ENCODE measurements around the gene C6orf118. TPM values are rescaled to one million over a fixed set of nuclear protein-coding genes. Genes with fewer than 3 reads are reported as not detected.

Gene C6orf118
- total RNA-seq, 1 experiment from 2014 or later = not detected

DNA sequence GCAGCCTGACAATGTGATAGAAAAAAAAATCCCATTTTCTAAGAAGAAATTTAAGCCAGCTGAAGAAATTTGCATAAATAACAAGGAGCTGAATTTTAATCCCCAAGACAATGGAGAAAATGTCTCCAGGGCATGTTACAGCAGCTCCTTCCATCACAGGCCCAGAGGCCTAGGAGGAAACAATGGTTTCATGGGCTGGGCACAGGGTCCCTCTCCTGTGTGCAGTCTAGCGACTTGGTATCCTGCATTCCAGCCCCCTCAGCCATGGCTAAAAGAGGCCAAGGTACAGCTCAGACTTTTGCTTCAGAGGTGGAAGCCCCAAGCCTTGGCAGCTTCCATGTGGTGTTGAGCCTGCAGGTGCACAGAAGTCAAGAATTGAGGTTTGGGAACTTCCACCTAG, 73.1 kb downstream of the C6orf118 start:
- H3K27me3 Mint-ChIP-seq (ENCODE audit: unreplicated experiment) = no peaks in the 10 kb centered on the region
- peaks cover 7% of the 10 kb centered on the region for H3K4me1 Mint-ChIP-seq (ENCODE audit: low read depth, unreplicated experiment)

DNA sequence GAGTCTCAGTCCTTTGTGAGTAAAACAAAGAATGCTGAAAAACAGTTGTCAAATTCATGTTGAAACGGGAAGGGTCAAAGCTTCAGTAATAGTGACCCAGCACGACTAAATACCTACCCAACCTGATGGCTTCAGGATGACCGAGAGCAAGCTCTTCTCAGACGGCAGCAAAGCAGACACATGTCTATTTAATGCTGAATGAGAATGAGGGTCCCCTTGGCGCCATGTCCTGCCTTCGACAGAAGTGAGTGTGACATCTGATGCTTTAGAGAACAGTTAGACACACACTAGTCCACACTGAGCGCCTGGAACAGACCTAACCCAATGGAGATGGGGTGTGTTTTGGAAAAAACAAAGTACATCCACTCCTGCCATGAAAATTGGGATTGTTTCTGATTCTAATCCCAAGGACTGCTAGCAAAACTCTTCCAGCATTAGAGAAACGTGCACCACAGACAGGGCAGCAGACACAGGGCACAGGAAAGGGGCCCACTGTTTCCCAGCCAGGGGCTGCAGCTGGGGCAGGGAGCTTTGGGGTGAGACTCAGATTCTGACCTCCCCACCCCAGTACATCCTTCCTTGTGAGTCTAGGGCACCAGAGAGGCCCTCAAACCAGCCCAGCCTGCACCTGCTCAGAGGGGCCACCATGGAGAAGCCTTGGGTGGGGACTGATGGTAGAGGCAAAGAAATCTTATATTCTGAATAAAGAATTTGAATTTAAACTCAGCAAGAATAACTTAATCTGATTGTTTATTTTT, 76.5 kb downstream of the C6orf118 start:
- peaks cover 7% of the 10 kb centered on the region for H3K4me1 Mint-ChIP-seq (ENCODE audit: low read depth, unreplicated experiment)
- no peak overlapping the region for H3K4me3 Mint-ChIP-seq (ENCODE audit: low read depth, unreplicated experiment)
- BruUV-seq (replicated peaks) = no TSS peak
- H3K27ac Mint-ChIP-seq (ENCODE audit: unreplicated experiment) = no peak overlapping the region
- DNase-seq = no peak
- TF ChIP-seq, protein P1, sequence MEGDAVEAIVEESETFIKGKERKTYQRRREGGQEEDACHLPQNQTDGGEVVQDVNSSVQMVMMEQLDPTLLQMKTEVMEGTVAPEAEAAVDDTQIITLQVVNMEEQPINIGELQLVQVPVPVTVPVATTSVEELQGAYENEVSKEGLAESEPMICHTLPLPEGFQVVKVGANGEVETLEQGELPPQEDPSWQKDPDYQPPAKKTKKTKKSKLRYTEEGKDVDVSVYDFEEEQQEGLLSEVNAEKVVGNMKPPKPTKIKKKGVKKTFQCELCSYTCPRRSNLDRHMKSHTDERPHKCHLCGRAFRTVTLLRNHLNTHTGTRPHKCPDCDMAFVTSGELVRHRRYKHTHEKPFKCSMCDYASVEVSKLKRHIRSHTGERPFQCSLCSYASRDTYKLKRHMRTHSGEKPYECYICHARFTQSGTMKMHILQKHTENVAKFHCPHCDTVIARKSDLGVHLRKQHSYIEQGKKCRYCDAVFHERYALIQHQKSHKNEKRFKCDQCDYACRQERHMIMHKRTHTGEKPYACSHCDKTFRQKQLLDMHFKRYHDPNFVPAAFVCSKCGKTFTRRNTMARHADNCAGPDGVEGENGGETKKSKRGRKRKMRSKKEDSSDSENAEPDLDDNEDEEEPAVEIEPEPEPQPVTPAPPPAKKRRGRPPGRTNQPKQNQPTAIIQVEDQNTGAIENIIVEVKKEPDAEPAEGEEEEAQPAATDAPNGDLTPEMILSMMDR (IDR thresholded peaks at IDR 0.05; ENCODE audit: unreplicated experiment) = no peak
- intact Hi-C loops (cut with micrococcal nuclease; ENCODE audit: unreplicated experiment) = loop anchor here (5.0 kb wide), 1 partner anchor 291 kb away; no protein-coding TSS in a partner anchor
- CTCF ChIA-PET = interaction anchor here (0.6 to 0.9 kb wide), 2 partner anchors 177 to 1700 kb away, joined by 3 to 4 read pairs; no protein-coding TSS in a partner anchor
- H3K36me3 Mint-ChIP-seq (ENCODE audit: insufficient read depth, unreplicated experiment) = no peaks in the 10 kb centered on the region
- peaks cover 9% of the 10 kb centered on the region for H3K9me3 Mint-ChIP-seq (ENCODE audit: low read depth, unreplicated experiment)
- no peaks in the 10 kb centered on the region for H3K27me3 Mint-ChIP-seq (ENCODE audit: unreplicated experiment)

More for the DNA sequence above, 73.1 kb downstream of the C6orf118 start:
- Mint-ChIP-seq H3K4me3 (ENCODE audit: low read depth, unreplicated experiment) (no peak overlapping the region), H3K27ac (ENCODE audit: unreplicated experiment) (no peak overlapping the region), H3K36me3 (ENCODE audit: insufficient read depth, unreplicated experiment) (no peaks in the 10 kb centered on the region), H3K9me3 (ENCODE audit: low read depth, unreplicated experiment) (peaks cover 9% of the 10 kb centered on the region)
- CTCF ChIA-PET = no interaction called here
- TF ChIP-seq, protein P1 (IDR thresholded peaks at IDR 0.05; ENCODE audit: unreplicated experiment) = no peak
- DNase-seq = no peak
- no TSS peak for BruUV-seq (replicated peaks)
- intact Hi-C loops (cut with micrococcal nuclease; ENCODE audit: unreplicated experiment) = no loop called here

DNA sequence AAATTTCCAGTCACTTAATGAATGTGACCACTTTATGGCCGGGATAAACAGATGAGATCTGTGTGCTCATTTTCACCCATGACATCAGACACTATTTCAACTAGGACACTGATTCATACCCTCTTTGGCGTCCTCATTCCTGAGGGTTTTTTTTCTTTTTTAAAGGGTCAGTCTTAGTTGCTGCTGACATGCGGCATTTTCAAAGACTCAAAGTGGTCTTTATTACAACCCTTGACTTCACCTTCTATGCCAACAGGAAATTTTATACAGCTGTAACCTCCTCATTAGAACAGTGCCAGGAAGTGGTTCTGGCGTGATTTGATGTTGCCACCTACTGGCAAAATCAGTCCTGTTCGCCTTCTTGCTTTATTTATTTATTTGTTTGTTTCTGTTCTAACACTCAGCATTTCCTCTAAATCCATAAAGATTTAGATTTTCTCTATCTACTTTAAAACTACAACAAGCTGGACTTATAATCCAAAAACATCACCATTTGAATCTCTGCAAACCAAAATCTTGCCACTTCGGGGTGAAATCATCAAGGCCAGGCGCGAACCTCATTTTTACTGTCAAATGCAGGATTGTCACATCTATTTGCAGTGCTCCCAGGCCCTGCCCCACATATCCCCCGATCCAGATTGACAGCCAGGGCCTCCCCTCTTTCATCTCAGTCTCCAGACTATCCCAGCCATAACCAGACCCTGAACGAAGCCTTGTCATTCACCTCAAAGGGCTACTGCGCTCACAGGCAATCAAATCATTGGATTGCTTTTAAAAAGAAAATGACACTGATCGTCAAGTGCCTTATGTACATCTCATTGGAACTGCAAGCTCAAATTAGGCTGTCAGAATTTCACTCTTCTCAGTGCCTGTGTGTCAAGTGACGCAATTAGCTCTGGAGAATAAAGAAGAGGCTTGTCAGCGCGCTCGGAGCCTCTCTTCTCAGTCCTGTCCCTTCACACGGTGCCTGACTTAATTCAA, 77.5 kb downstream of the C6orf118 start:
- DNase-seq = peak; percentile 33
- Mint-ChIP-seq H3K9me3 (ENCODE audit: low read depth, unreplicated experiment) (peaks cover 4% of the 10 kb centered on the region), H3K36me3 (ENCODE audit: insufficient read depth, unreplicated experiment) (no peaks in the 10 kb centered on the region), H3K27me3 (ENCODE audit: unreplicated experiment) (no peaks in the 10 kb centered on the region), H3K4me1 (ENCODE audit: low read depth, unreplicated experiment) (peaks cover 7% of the 10 kb centered on the region), H3K4me3 (ENCODE audit: low read depth, unreplicated experiment) (no peak overlapping the region), H3K27ac (ENCODE audit: unreplicated experiment) (no peak overlapping the region)
- TF ChIP-seq, protein P1 (IDR thresholded peaks at IDR 0.05; ENCODE audit: unreplicated experiment) = peak; percentile 63
- intact Hi-C loops (cut with micrococcal nuclease; ENCODE audit: unreplicated experiment) = loop anchor here (1.0 to 5.0 kb wide), 2 partner anchors 177 to 290 kb away; no protein-coding TSS in a partner anchor
- CTCF ChIA-PET = interaction anchor here (0.9 to 1.0 kb wide), 3 partner anchors 176 to 304 kb away, joined by 3 to 14 read pairs (median 4); no protein-coding TSS in a partner anchor
- no TSS peak for BruUV-seq (replicated peaks)

DNA sequence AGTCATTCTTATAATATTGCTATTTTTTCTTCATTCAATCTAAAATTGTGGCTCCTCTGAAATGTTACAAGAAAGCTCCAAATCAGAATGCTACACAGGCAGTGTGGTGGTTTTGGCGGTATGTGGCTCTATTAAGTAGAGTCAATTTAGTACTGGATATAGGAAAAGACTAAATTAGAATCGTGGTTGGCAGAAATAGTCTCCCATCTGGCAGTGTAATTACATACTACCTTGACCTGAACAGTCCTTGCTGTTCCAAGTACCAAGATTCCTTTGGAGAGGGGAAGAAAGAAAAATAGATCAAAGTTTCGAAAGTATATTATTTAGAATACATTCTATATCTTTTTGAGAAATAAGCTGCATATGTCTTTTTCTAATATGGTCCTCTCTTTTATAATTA, 78.2 kb downstream of the C6orf118 start:
- CTCF ChIA-PET = interaction anchor here (1.0 kb wide), 2 partner anchors 176 to 303 kb away, joined by 3 to 14 read pairs; no protein-coding TSS in a partner anchor
- no peaks in the 10 kb centered on the region for H3K27me3 Mint-ChIP-seq (ENCODE audit: unreplicated experiment)
- H3K9me3 Mint-ChIP-seq (ENCODE audit: low read depth, unreplicated experiment) = peaks cover 4% of the 10 kb centered on the region
- H3K4me1 Mint-ChIP-seq (ENCODE audit: low read depth, unreplicated experiment) = peaks cover 7% of the 10 kb centered on the region
- BruUV-seq (replicated peaks) = no TSS peak
- TF ChIP-seq, protein P1 (IDR thresholded peaks at IDR 0.05; ENCODE audit: unreplicated experiment) = no peak
- no peak overlapping the region for H3K4me3 Mint-ChIP-seq (ENCODE audit: low read depth, unreplicated experiment)
- intact Hi-C loops (cut with micrococcal nuclease; ENCODE audit: unreplicated experiment) = loop anchor here (1.0 to 5.0 kb wide), 2 partner anchors 176 to 289 kb away; no protein-coding TSS in a partner anchor
- DNase-seq = no peak
- H3K36me3 Mint-ChIP-seq (ENCODE audit: insufficient read depth, unreplicated experiment) = no peaks in the 10 kb centered on the region
- H3K27ac Mint-ChIP-seq (ENCODE audit: unreplicated experiment) = no peak overlapping the region

All from Calu3 (cell line).